Hepatic stellate cell (primary cell): Measurements from ENCODE around the gene ARFRP1.
"Not testable (repeated sequence)": the region's sequence is repeated elsewhere in the genome, so short reads cannot be mapped to it uniquely, and the experiment has no call there.

Experiments
- DNase-seq: peaks from one replicate; pipeline ENCODE4 v3.0.0; 2011; ENCODE audit warnings: low spot score

Gene ARFRP1

GRCh38 chr20:63655249-63655648, 52.5 kb downstream of the ARFRP1 start:
- no peak for DNase-seq

DNA sequence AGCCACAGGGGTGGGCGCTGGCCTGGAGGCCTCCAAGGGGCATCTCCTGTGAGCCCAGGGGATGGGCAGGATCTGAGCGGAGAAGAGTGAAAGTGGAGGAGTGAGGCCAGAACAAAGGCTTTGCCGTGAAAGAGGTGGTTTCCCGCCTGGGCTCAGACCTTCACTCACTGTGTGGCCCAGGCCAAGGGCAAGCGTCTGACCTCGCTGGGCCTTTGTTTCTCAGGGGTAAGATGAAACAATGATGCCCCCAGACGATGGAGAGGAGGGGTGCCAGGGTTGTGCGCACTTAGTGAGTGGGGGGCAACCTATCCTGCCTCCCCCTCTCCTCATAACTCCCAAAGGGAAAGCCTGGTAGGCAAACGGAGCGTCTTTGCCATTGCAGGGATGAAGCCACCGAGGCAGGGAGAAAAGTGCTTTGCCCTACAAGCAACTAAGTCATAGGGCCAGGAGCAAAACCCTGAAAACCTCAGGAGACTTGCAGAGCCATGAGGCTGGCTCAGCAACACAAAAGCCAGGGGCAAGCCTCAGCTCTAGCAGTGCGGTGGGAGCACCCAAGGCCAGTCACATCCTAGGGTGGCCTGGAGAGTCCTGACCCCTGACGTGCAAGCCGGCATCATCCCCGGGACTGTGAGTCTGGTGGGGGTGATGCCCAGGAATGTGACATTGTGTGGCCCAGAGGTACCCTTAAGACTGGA, 53.7 kb downstream of the ARFRP1 start:
- DNase-seq, result no peak

- peak; percentile 91 for DNase-seq
These were observed 54.5 kb downstream of the ARFRP1 start, which contains the start of gene STMN3 for GRCh38 chr20:63653041-63653973. Gene STMN3 (minus strand): TSS chr20:63653424. CDS start chr20:63653345, 79 bp downstream.

DNA sequence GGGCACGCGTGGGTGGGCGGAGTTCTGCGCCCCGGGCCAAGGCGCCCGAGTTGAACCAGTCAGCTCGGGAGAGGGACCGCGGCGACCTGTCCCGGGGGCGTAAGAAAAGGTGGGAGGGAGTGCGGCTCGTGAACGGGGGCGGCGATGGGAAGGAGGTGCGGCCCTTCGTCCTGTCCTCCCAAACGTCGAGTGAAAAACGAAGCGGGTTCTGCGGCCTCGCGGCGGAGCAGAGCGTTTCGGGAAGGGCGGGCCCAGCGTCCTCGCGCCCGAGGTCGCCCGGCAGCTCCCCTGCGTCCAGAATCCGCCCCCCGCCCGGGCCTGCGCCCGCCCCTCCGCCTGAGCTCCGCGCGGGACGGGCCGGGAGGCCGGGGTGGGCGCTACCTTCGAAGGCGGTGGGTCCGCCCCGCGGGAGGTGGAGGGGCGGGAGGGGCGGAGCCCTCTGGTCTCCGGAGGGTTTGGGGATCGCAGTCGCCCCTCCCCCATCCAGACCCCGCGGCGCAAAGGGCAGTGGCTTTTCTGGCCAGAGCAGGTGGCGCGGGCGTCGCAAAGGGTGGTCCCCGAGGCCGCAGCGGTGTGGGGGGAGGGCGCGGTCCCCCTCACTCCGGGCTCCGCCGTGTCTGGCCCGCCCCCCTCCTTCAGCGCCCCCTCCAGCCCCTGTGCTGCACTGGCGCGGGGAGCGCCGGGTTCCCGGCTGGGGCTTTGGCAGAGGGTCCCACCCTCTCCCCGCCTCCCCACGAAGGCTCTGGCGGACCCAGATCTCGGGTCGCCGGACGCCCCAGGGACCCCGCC, 55.4 kb downstream of the ARFRP1 start:
- no peak for DNase-seq

DNA sequence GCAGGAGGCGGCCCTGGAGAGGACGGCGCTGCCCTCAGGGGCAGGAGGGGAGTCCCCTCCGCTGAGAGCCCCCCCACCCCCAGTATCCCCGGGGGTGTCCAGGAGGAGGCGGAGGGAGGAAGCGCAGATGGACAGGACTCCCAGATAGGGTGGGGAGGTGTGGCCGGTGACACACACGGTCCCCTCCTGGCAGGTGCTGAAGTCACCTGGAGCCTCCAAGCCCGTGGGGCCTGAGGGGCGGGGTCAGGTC, 55.9 kb downstream of the ARFRP1 start:
- no peak for DNase-seq

DNA sequence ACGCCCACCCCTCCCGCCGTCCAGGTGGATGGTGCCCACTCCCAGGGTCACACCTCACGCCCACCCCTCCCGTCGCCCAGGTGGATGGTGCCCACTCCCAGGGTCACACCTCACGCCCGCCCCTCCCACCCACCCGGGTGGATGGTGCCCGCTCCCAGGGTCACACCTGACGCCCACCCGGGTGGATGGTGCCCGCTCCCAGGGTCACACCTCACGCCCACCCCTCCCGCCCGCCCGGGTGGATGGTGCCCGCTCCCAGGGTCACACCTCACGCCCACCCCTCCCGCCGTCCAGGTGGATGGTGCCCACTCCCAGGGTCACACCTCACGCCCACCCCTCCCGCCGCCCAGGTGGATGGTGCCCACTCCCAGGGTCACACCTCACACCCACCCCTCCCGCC, 57.3 kb downstream of the ARFRP1 start:
- DNase-seq, result not testable (repeated sequence)

DNA sequence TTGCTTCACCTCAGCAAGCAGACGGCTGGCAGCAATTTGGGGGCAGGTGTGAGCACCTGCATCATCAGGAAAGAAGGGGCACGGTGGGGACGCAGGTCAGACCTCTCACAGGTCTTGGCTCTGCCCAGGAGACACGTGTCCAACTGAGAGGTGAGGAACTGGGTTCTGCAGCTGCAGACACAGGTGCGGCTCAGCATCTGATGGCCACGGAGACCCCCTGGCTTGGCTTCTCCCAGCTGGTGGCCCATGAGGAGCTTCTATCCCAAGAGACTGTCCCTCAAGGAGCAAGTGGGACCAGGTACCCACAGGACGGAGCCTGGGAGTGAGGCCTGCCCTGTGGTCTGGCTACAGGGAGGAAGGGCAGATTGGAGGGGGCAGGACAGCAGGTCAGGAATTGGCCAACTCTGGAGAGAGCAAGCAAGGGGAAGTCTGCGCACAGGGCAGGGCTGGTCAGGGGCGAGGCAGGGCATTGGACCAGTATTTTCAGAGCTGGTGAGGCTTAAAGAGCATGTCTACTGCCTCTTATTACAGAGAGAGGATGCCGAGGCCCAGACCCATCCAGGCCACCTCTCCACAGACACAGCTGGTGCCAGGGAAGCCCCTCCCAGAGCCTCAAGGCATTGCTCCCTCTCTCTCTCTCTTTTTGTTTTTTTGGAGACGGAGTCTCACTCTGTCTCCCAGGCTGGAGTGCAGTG, 58.7 kb downstream of the ARFRP1 start:
- no peak for DNase-seq
